Uterus (tissue), 4 donors: ENCODE data around the gene PFKL. TPM values are rescaled to one million over a fixed set of nuclear protein-coding genes. Genes with fewer than 3 reads are reported as not detected.

ENCODE experiments used
- DNase-seq, 2 donors: peaks; one replicate each; pipeline ENCODE4 v3.0.0-alpha.2; 2019 to 2020
- H3K27ac ChIP-seq, 2 donors: fragments of 200-600 bp; sonication (generic); 1 replicate in 1 of 2; 2 replicates in 1 of 2; pipeline ENCODE4 v1.5.1; 2016 to 2018
- H3K27me3 ChIP-seq, 2 donors: fragments of 200-600 bp; sonication (generic); one replicate each; pipeline ENCODE4 v1.5.1; 2018 to 2019; ENCODE audit warnings: control low read depth in 1 of 2
- H3K36me3 ChIP-seq, 2 donors: fragments of 200-600 bp; sonication (generic); one replicate each; pipeline ENCODE4 v1.5.1; 2019; ENCODE audit warnings: control low read depth in 1 of 2
- H3K4me1 ChIP-seq, 2 donors: fragments of 200-600 bp; sonication (generic); one replicate each; pipeline ENCODE4 v1.5.1; 2018 to 2019; ENCODE audit warnings: control low read depth in 1 of 2
- H3K4me3 ChIP-seq, 2 donors: fragments of 200-600 bp; sonication (generic); 1 replicate in 1 of 2; 2 replicates in 1 of 2; pipeline ENCODE4 v1.5.1; 2018 to 2019; ENCODE audit warnings: mild to moderate bottlenecking in 1 of 2
- H3K9me3 ChIP-seq, 2 donors: fragments of 200-600 bp; sonication (generic); one replicate each; pipeline ENCODE4 v1.5.1; 2019; ENCODE audit warnings: control low read depth in 1 of 2
- CTCF ChIP-seq, 4 experiments: fragments of 200-600 bp in 2 of 4; fragments of 450-650 bp in 2 of 4; sonication (generic) in 2 of 4; IDR thresholded peaks; one replicate each; pipeline ENCODE4 v1.5.1; 2016 to 2019; ENCODE audit warnings: antibody characterized with exemption in 4 of 4, mild to moderate bottlenecking in 2 of 4, moderate library complexity in 1 of 4
- POLR2A ChIP-seq, 2 donors: fragments of 450-650 bp; IDR thresholded peaks; one replicate each; pipeline ENCODE4 v1.6.1; 2016; ENCODE audit warnings: antibody characterized with exemption in 2 of 2, mild to moderate bottlenecking in 1 of 2, moderate library complexity in 1 of 2
- intact Hi-C: fragments of 100-400 bp; cut with DNase I; formaldehyde crosslinking; loops from one replicate; pipeline ENCODE4 v1.15.1; 2023; ENCODE audit warnings: low total_unique reads
- total RNA-seq, 4 donors: library from RNA; depleted of rRNA in 3 of 4; stranded (reverse); fragments of >200 nt in 3 of 4; gene quantifications; one replicate each; pipeline versions ENCODE4 v1.1.0 to v1.2.4, GENCODE V29; 2014 to 2023
- donor health status: DM: yes; HTN: yes; CAD: no.

The PFKL gene
- total RNA-seq, 4 donors from 2014 or later = 36.5 to 144 (median 75.4) TPM

- Histone ChIP-seq H3K9me3 (no peaks in the 10 kb centered on the region), H3K27me3 (no peaks in the 10 kb centered on the region), H3K36me3 (no peaks in the 10 kb centered on the region), H3K4me3 (no peak overlapping the region), H3K27ac (no peak overlapping the region), H3K4me1 (no peaks in the 10 kb centered on the region)
- intact Hi-C loops = no loop called here
- DNase-seq = no peak
- TF ChIP-seq CTCF (IDR thresholded peaks at IDR 0.05) (no peak), POLR2A (IDR thresholded peaks at IDR 0.05) (no peak)
Observed at GRCh38 chr21:44326272-44326647, 26.4 kb downstream of the PFKL start.

GRCh38 chr21:44326716-44327602 is 27.1 kb downstream of the PFKL start:
- no peaks in the 10 kb centered on the region for H3K4me1 ChIP-seq
- H3K4me3 ChIP-seq = no peak overlapping the region
- TF ChIP-seq POLR2A (IDR thresholded peaks at IDR 0.05) (no peak), CTCF (IDR thresholded peaks at IDR 0.05) (no peak)
- no peaks in the 10 kb centered on the region for H3K36me3 ChIP-seq
- H3K27ac ChIP-seq = no peak overlapping the region
- no peaks in the 10 kb centered on the region for H3K9me3 ChIP-seq
- no peaks in the 10 kb centered on the region for H3K27me3 ChIP-seq
- DNase-seq = no peak
- intact Hi-C loops = no loop called here

- Histone ChIP-seq H3K27ac (no peak overlapping the region), H3K36me3 (no peaks in the 10 kb centered on the region), H3K4me3 (no peak overlapping the region), H3K27me3 (no peaks in the 10 kb centered on the region), H3K9me3 (no peaks in the 10 kb centered on the region), H3K4me1 (no peaks in the 10 kb centered on the region)
- DNase-seq = no peak
- TF ChIP-seq CTCF (IDR thresholded peaks at IDR 0.05) (no peak), POLR2A (IDR thresholded peaks at IDR 0.05) (no peak)
- intact Hi-C loops = no loop called here
Observed at GRCh38 chr21:44327603-44327974, 27.7 kb downstream of the PFKL start.

GRCh38 chr21:44328242-44328895 is 28.5 kb downstream of the PFKL start:
- intact Hi-C loops = no loop called here

More at GRCh38 chr21:44328242-44328895, 28.5 kb downstream of the PFKL start:
- Histone ChIP-seq H3K4me1 (no peaks in the 10 kb centered on the region), H3K27ac (no peak overlapping the region), H3K9me3 (no peaks in the 10 kb centered on the region), H3K4me3 (no peak overlapping the region), H3K27me3 (no peaks in the 10 kb centered on the region), H3K36me3 (no peaks in the 10 kb centered on the region)
- DNase-seq = no peak
- no peak for TF ChIP-seq CTCF (IDR thresholded peaks at IDR 0.05)
- TF ChIP-seq POLR2A (IDR thresholded peaks at IDR 0.05) = no peak
